ENCODE results near the gene IQSEC2.

Gene IQSEC2

DNA sequence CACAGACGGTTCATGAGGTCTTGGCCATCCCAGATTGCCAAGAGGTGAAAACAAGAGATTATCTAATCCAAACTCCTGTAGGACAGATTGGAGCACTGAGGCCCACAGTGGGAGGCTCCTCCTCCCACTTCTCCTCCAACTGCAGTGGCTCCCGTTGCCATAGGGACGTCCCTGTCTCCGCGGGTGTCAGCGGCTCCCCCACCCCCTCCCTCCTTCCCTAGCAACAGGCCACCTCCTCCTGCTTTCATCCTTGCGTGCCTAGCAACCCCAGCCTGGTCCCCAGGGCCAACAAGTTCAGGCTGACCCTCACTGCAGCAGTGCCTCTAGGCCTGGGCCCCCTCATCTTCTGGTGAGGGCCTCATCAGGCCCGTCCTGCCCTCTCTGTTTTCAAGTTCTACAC, 6.8 kb upstream of the IQSEC2 start:
- H3K4me2 ChIP-seq (ENCODE audit: low read length) = no peak overlapping the region
- H2AK5ac ChIP-seq (ENCODE audit: low read length) = no peak overlapping the region
- no peaks in the 10 kb centered on the region for H3K9me3 ChIP-seq (ENCODE audit: insufficient read depth, low read depth, low read length)
- H2AFZ ChIP-seq (ENCODE audit: insufficient read depth, low read length, poor library complexity) = no peak overlapping the region
- H2BK120ac ChIP-seq (ENCODE audit: insufficient read depth, low read length, poor library complexity) = no peak overlapping the region
- no peak overlapping the region for H3K9ac ChIP-seq (ENCODE audit: low read length)
- no peak overlapping the region for H3K4me3 ChIP-seq (ENCODE audit: low read depth, low read length)
- H3K14ac ChIP-seq (ENCODE audit: low read length) = no peak overlapping the region
- H3K4me1 ChIP-seq (ENCODE audit: control insufficient read depth in 1 of 2, insufficient read depth in 2 of 2, low read length in 2 of 2) = peaks cover 0 to 3% of the 10 kb centered on the region in 2 experiments
- H4K12ac ChIP-seq (ENCODE audit: low read depth, low read length) = no peak overlapping the region
- H3K23ac ChIP-seq (ENCODE audit: low read length) = no peak overlapping the region
- H3K36me3 ChIP-seq (ENCODE audit: control insufficient read depth in 1 of 2, insufficient read depth in 2 of 2, low read length in 2 of 2) = no peaks in the 10 kb centered on the region
- H3K18ac ChIP-seq (ENCODE audit: low read length) = no peak overlapping the region
- DNase-seq = no peak
- no peaks in the 10 kb centered on the region for H3K79me1 ChIP-seq (ENCODE audit: low read length)
- H3K79me2 ChIP-seq (ENCODE audit: control insufficient read depth, insufficient read depth, low read length, poor library complexity) = no peaks in the 10 kb centered on the region
- H2BK5ac ChIP-seq (ENCODE audit: low read depth, low read length, poor library complexity) = no peak overlapping the region
- no peak overlapping the region for H4K8ac ChIP-seq (ENCODE audit: low read depth, low read length)
- no peak overlapping the region for H3K4ac ChIP-seq (ENCODE audit: low read depth, low read length)
- H3K27ac ChIP-seq (ENCODE audit: low read depth, low read length) = no peak overlapping the region
- no peak overlapping the region for H2BK12ac ChIP-seq (ENCODE audit: low read length)
- WGBS (ENCODE audit: extremely low coverage, insufficient coverage, insufficient read length) = no CpG with 5 or more reads among the region's 8 CpGs
- no peak overlapping the region for H4K91ac ChIP-seq (ENCODE audit: low read depth, low read length)
- no peaks in the 10 kb centered on the region for H3K27me3 ChIP-seq (ENCODE audit: insufficient read depth, low read length)

DNA sequence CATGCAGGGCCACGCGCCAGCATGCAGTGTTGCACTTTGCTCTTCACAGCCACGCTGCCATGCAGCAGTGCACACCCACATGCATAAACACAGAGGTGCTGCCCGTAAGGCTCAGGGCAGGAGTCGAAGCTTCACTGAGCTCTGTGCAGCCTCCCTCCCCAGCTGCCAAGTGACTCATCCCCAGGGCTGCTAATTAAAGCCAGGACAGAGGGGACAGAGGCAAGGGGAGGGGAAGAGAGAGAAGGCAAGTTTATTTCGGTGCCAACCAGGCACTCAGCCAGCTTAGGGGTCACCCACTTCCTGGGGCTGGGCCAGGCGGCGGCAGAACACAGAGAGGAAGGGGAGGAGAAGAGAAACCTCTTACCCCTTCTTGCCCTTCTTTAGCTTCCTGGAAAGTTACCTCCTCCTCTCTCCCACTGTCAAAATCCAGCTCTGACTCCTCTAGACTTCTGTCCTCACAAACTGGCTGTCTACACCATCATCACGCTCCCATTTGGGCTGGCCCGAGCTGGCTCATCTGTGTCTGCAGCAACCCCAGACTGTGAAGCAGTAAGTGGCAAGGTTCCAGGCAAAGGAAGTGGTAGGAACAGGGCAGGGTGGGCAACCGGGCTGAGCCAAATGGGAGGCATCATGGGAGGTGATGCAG, 6.2 kb upstream of the IQSEC2 start:
- Histone ChIP-seq H3K27me3 (ENCODE audit: insufficient read depth, low read length) (no peaks in the 10 kb centered on the region), H3K4me3 (ENCODE audit: low read depth, low read length) (no peak overlapping the region), H3K23ac (ENCODE audit: low read length) (no peak overlapping the region), H3K79me1 (ENCODE audit: low read length) (no peaks in the 10 kb centered on the region), H4K91ac (ENCODE audit: low read depth, low read length) (no peak overlapping the region), H4K12ac (ENCODE audit: low read depth, low read length) (no peak overlapping the region), H3K9me3 (ENCODE audit: insufficient read depth, low read depth, low read length) (no peaks in the 10 kb centered on the region), H3K36me3 (ENCODE audit: control insufficient read depth in 1 of 2, insufficient read depth in 2 of 2, low read length in 2 of 2) (no peaks in the 10 kb centered on the region), H3K4me2 (ENCODE audit: low read length) (no peak overlapping the region), H4K8ac (ENCODE audit: low read depth, low read length) (no peak overlapping the region), H3K79me2 (ENCODE audit: control insufficient read depth, insufficient read depth, low read length, poor library complexity) (no peaks in the 10 kb centered on the region), H3K14ac (ENCODE audit: low read length) (no peak overlapping the region), H3K4ac (ENCODE audit: low read depth, low read length) (no peak overlapping the region), H3K18ac (ENCODE audit: low read length) (no peak overlapping the region), H2BK120ac (ENCODE audit: insufficient read depth, low read length, poor library complexity) (no peak overlapping the region), H2BK5ac (ENCODE audit: low read depth, low read length, poor library complexity) (no peak overlapping the region), H2BK12ac (ENCODE audit: low read length) (no peak overlapping the region), H3K9ac (ENCODE audit: low read length) (no peak overlapping the region), H3K27ac (ENCODE audit: low read depth, low read length) (no peak overlapping the region), H2AFZ (ENCODE audit: insufficient read depth, low read length, poor library complexity) (no peak overlapping the region), H3K4me1 (ENCODE audit: control insufficient read depth in 1 of 2, insufficient read depth in 2 of 2, low read length in 2 of 2) (peaks cover 0 to 3% of the 10 kb centered on the region in 2 experiments), H2AK5ac (ENCODE audit: low read length) (no peak overlapping the region)
- DNase-seq = peak in 1 of 2 donors; percentile 12
- WGBS (ENCODE audit: extremely low coverage, insufficient coverage, insufficient read length) = no CpG with 5 or more reads among the region's 11 CpGs

DNA sequence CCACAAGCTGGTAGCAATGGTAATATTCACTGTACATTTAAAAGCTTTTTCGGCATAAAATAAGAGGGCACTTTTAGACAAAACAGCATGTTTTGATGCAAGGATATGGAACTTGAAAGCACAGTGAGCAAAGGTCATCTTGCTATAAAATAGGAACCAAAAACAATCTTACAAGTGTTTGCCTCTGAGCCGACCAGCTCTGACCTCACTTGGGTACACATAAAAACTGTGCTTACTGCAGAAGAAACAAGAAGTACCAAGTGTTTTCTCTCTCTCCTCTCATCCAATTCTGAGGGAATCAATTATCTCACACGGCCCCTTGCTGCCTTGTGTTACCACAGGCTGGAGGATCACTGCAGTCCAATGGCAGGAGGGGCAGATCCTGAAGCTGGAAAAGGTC, 4.8 kb upstream of the IQSEC2 start:
- no peak for DNase-seq
- WGBS (ENCODE audit: extremely low coverage, insufficient coverage, insufficient read length) = no CpG with 5 or more reads among the region's 3 CpGs
- no peak overlapping the region for H3K4me3 ChIP-seq (ENCODE audit: low read depth, low read length)

DNA sequence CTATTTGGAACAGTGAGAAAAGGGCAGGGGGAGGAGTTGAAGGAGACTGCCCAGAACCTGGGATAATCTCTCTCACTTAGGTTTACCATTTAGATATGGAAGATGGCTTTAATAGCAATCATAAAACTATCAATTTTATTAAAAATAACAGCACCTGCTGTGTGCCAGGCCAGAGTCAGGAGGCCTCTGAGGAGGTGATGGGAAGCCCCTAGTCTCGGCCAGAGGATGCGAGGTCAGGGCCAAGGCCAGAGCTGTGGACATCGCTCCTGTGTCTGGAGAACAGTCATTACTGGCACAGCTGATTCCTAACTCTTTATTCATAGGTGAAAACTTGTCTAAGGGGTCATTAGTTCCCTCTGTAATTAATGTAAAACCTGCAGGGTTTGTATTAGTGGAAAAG, 4.2 kb upstream of the IQSEC2 start:
- no peak overlapping the region for H3K4me3 ChIP-seq (ENCODE audit: low read depth, low read length)
- H2AK5ac ChIP-seq (ENCODE audit: low read length) = no peak overlapping the region
- no peak overlapping the region for H4K12ac ChIP-seq (ENCODE audit: low read depth, low read length)
- no peak overlapping the region for H2BK5ac ChIP-seq (ENCODE audit: low read depth, low read length, poor library complexity)
- no peaks in the 10 kb centered on the region for H3K9me3 ChIP-seq (ENCODE audit: insufficient read depth, low read depth, low read length)
- no peak overlapping the region for H3K23ac ChIP-seq (ENCODE audit: low read length)
- H3K18ac ChIP-seq (ENCODE audit: low read length) = no peak overlapping the region
- no peak overlapping the region for H4K91ac ChIP-seq (ENCODE audit: low read depth, low read length)
- no peak for DNase-seq
- no peak overlapping the region for H2AFZ ChIP-seq (ENCODE audit: insufficient read depth, low read length, poor library complexity)
- H3K79me1 ChIP-seq (ENCODE audit: low read length) = peaks cover 3% of the 10 kb centered on the region
- H3K4ac ChIP-seq (ENCODE audit: low read depth, low read length) = no peak overlapping the region
- no peak overlapping the region for H3K27ac ChIP-seq (ENCODE audit: low read depth, low read length)
- H3K27me3 ChIP-seq (ENCODE audit: insufficient read depth, low read length) = no peaks in the 10 kb centered on the region
- H3K14ac ChIP-seq (ENCODE audit: low read length) = no peak overlapping the region
- H4K8ac ChIP-seq (ENCODE audit: low read depth, low read length) = no peak overlapping the region
- no peak overlapping the region for H2BK12ac ChIP-seq (ENCODE audit: low read length)
- H3K36me3 ChIP-seq (ENCODE audit: control insufficient read depth in 1 of 2, insufficient read depth in 2 of 2, low read length in 2 of 2) = no peaks in the 10 kb centered on the region
- H3K9ac ChIP-seq (ENCODE audit: low read length) = no peak overlapping the region
- peaks cover 5 to 13% of the 10 kb centered on the region in 2 experiments for H3K4me1 ChIP-seq (ENCODE audit: control insufficient read depth in 1 of 2, insufficient read depth in 2 of 2, low read length in 2 of 2)
- no peak overlapping the region for H2BK120ac ChIP-seq (ENCODE audit: insufficient read depth, low read length, poor library complexity)
- no CpG with 5 or more reads among the region's 3 CpGs for WGBS (ENCODE audit: extremely low coverage, insufficient coverage, insufficient read length)
- H3K79me2 ChIP-seq (ENCODE audit: control insufficient read depth, insufficient read depth, low read length, poor library complexity) = no peaks in the 10 kb centered on the region
- no peak overlapping the region for H3K4me2 ChIP-seq (ENCODE audit: low read length)

More for the DNA sequence above, 4.8 kb upstream of the IQSEC2 start:
- H3K14ac ChIP-seq (ENCODE audit: low read length) = no peak overlapping the region
- no peak overlapping the region for H2AFZ ChIP-seq (ENCODE audit: insufficient read depth, low read length, poor library complexity)
- H3K4me2 ChIP-seq (ENCODE audit: low read length) = no peak overlapping the region
- no peaks in the 10 kb centered on the region for H3K9me3 ChIP-seq (ENCODE audit: insufficient read depth, low read depth, low read length)
- no peaks in the 10 kb centered on the region for H3K36me3 ChIP-seq (ENCODE audit: control insufficient read depth in 1 of 2, insufficient read depth in 2 of 2, low read length in 2 of 2)
- H2BK5ac ChIP-seq (ENCODE audit: low read depth, low read length, poor library complexity) = no peak overlapping the region
- H3K23ac ChIP-seq (ENCODE audit: low read length) = no peak overlapping the region
- peaks cover 2% of the 10 kb centered on the region for H3K79me1 ChIP-seq (ENCODE audit: low read length)
- no peak overlapping the region for H3K18ac ChIP-seq (ENCODE audit: low read length)
- no peak overlapping the region for H2BK12ac ChIP-seq (ENCODE audit: low read length)
- no peak overlapping the region for H2AK5ac ChIP-seq (ENCODE audit: low read length)
- H4K91ac ChIP-seq (ENCODE audit: low read depth, low read length) = no peak overlapping the region
- H3K4ac ChIP-seq (ENCODE audit: low read depth, low read length) = no peak overlapping the region
- H2BK120ac ChIP-seq (ENCODE audit: insufficient read depth, low read length, poor library complexity) = no peak overlapping the region
- no peak overlapping the region for H4K8ac ChIP-seq (ENCODE audit: low read depth, low read length)
- H3K4me1 ChIP-seq (ENCODE audit: control insufficient read depth in 1 of 2, insufficient read depth in 2 of 2, low read length in 2 of 2) = peaks cover 3 to 9% of the 10 kb centered on the region in 2 experiments
- no peak overlapping the region for H4K12ac ChIP-seq (ENCODE audit: low read depth, low read length)
- no peak overlapping the region for H3K27ac ChIP-seq (ENCODE audit: low read depth, low read length)
- H3K79me2 ChIP-seq (ENCODE audit: control insufficient read depth, insufficient read depth, low read length, poor library complexity) = no peaks in the 10 kb centered on the region
- H3K9ac ChIP-seq (ENCODE audit: low read length) = no peak overlapping the region
- H3K27me3 ChIP-seq (ENCODE audit: insufficient read depth, low read length) = no peaks in the 10 kb centered on the region

Data from trophoblast cell (in vitro differentiated cells and primary cell).